ENCODE results near the gene FRK.
"Not testable (repeated sequence)": the region's sequence is repeated elsewhere in the genome, so short reads cannot be mapped to it uniquely, and the experiment has no call there.

Gene FRK

DNA sequence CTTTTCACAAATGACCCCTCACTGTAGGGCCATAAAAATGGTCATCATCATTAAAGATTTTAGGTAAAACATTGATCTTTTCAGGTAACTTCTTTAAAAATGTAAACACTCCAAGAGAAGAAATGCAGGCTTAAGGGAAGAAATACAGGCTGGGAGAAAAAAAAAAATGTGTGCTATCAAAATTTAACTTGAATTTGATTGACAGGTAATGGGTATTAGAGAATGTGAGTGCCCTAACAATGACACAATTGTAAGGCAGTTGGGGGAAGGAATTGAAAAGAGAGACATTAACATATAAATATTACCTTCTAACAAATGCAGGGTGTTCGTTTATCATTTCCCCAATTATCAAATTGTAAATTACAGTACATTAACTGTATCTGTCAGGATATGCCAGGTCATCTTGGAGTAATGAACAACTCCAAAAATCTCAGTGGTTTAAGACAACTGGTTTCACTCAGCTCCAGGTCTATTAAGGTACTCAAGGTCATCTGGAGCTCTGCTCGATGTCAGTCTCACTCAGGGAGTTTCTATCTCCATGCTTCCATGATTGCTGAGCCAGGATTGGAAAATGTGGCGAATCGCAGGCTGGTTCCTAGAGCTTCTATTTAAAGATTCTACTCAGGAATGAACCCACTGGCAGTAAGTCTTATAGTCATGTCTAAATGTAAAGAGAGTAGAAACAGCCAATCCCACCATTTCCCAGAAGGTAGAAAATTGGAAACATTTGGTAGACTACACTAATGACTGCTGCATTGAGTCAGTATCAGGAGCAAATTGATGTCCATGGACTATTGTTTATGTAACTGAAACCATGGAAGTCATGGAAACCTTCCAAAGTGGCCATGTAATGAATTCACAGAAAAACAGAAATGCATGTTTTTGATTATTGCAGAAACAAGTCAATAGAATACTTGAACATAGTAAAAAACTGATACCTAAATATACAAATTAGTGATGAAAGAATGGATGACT lies 55.6 kb downstream of the FRK start:
- no peak for DNase-seq

DNA sequence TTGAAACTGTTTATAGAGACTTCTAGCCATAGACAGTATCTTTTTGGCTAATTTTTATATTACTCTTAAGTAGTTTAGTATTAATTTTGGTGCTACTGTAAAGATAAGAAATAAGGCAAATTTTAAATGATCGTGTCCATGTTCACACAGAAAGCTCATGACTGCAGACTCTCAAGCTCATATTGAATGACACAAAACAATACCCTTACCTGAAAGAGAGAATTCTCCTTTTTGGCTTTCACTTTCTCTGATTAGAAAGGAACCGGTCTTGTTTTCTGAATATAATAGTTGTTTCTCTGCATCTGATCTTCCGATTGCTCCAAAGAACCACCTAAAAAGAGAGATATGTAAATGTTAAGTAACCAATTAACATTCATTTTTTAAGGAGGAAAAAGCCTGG lies 57.0 kb downstream of the FRK start:
- DNase-seq = no peak

DNA sequence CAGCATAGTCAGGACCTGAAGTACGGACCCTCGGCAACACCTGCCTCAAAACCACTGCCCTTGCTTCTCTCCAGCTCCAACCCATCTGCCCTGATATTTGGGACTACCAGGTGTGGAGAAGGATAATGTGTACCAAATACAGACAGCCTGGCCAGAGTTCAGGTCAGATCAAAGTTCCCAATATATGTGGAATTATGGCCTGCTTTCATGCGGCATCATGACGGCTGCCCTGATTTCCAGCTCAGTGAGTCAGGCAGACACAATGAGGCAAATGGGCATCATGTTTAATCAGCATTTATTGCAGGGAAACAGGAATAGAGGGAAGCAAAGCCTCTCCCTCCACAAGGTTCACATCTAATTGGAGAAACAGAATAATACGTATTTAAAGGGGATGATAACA lies 57.9 kb downstream of the FRK start:
- no peak for DNase-seq

DNA sequence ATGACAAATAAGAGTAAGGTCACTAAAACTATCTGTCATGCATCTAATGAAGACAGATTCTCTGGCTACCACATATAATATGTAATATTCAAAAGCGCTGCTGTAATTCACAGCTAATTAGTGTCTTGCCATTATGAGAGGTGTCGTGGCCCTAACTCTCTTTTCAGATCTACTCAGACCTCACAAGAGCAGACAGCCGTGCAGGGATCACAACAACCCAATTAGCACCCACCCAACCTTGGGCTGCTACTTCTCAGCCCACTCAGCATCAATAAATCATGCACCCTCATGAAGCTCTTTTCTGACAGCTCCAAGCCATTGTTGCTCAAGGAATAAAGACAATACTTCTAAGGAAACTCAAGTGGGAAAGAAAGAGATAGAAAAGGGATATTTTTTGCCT lies 61.5 kb downstream of the FRK start:
- DNase-seq = no peak

DNA sequence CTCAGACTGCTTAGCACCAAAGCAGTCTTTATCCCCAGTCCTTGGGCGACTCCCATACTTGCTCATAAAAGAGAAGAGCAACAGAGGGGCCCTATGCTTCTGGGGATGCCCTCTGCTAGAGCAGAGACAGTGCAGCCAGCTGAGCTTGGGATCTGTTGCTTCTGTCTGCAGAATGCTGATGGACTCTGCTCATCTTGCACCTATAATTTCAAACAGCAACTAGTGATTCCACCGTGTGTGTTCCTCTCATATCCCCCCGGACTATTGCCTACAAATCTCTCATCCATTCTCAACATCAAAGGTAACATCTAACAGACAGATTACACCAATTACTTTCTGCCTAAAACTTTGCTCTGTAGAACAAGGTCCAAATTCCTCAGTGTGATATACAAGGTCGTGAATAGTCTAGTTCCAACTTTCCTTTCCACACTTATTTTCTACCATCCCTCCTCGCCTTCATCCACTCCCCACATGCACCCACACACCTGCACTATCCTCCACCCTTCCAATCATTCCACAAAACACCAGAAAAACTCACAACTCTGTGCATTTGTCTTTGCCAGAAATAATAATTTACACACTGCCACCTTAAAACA lies 62.6 kb downstream of the FRK start:
- DNase-seq = no peak

DNA sequence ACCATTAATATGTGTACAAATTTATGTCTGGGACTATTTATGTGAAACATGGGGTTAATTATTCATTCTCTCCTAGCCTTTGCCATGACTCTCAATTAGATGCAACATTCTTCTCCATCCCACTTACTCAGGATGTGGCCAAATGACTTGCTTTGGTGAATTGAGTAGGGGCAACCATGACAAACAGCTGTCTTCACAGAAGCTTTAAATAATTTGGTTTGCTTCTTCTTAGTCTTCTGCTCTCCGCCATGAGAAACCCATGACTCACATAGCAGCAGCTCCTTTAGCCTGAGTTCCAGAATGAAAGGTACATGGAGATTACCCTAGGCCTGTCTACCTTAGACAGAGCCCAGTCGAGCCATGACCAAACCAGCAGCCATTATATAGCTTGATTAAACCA lies 74.7 kb downstream of the FRK start:
- no peak for DNase-seq

DNA sequence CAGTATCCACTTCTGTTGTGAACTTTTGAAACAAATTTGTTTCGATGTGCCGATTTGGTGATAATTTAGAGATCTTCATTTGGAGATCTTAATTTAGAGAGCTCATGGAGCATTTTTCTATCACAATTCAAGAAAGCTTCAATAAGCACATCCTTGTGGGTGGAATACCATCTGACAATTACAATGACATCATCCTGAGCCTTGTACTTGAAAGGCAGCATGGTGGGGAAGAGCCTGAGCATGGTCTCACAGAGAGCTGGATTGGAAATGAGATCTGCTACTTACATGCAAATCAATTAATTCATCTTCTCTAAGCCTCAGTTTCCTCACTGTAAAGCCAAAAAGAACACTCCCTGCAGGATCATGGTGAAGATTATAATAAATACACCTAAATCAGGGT lies 75.9 kb downstream of the FRK start:
- DNase-seq = no peak

DNA sequence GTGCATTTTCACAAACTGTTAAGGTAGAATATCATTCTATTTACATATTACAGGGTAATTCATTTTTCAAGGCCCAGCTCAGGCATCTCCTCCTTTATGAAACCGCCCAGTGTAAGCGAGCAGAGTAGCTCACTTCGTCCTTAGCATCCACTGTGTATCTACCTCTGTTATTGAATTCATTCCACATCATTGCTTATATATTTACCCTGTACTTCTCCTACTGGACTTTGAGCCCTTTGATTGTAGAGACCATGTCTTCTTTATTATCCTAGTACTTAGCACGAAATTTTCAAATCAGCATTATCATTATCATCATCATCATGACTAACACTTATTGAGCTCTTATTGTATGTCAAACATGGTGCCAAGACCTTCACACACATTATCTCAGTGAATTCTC lies 76.7 kb downstream of the FRK start:
- DNase-seq = no peak

DNA sequence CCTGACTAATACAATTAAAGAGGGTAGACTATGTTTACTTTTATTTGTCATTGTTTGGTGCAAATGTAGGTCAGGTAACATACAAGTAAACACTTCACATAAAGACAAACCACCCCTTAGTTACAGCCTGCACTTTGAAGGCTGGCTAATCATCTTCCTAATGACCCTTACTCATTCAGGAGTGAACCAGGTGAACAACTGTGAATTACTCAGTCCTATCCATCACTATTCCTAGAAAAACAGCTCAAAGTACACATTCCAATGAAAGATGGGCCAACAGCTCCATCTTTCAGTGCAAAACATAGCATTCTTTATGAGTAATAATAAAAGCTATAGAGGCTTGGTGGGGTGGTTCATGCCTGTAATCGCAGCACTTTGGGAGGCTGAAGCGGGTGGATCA lies 78.2 kb downstream of the FRK start:
- DNase-seq = no peak

DNA sequence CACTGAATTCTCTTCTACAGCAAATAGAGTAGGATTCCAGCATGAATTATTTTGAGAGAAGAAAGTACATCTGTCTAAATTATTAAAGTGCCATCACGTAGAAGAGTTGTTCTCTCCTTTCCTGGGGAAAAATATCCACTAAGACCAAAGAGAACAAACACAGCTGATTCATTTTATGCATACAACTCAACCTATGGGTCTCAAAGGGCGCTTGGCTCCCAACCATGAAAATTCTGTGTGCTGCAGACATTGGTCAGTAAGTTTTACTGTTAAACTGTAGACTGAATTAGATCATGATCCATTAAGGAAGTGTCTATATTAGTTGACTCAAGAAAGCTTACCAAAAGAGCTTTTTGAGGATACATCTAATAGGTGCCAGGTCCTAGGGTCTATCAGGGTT lies 83.5 kb downstream of the FRK start:
- no peak for DNase-seq

DNA sequence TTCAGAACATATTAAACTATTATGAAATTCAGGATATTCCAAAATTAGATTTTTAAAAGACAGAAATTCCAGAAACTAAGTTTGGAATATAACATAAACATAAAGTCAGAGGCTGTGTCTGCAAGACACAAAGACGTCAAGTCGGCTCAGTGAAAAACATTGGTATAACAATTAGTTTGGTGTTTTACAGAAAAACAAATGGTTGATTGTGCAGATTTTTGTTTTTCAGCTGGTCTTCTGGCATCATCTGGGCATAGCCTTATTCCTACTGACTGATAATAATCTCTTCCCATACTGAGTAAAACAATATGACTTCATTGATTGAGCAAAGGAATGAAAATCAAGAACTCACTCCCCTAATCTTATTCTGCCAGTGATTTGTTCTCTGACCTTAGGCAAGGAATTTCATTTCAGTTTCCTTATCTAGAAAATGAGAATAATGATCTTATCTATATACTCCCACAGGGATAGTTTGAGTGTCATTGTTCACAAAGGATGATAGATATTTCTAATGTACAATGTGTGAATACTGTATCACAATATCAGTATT lies 84.3 kb downstream of the FRK start:
- no peak for DNase-seq

DNA sequence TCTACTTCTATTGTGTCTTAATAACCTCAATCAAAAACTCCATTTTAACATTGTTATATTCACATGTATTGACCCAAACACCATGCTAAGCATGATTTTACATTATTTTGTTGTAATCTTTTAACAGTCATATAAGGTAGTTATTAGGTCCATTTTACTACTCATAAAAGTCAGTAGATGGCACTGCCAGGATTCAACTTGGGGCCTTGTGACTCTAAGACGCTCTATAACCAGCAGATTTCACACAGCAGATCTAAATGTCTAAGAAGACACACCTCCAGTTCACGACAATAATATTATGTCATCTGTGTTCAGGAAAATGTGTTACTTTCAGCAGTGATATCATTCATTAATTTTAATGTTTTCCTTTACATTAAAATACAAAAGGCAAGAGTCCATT lies 88.0 kb downstream of the FRK start:
- DNase-seq = no peak

DNA sequence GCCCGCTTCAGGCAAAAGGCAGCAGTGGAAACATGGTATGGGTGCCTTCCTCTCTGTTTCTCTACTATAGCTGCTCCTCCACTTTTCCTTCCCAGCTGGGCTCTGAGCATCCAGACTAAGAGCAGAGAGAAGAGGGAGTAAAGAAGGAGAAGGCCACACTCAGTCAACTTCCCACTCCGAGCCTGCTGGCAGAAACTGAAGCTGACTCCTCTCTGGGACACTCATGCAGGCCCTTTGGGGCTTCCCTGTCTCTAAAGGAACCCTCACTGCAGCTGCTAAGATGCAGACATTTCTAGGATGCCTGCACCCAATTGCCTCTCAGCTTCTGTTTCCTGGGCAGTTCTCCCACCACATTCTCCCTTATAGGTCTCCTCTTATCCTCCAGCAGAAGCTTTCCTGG lies 88.9 kb downstream of the FRK start:
- DNase-seq = no peak

DNA sequence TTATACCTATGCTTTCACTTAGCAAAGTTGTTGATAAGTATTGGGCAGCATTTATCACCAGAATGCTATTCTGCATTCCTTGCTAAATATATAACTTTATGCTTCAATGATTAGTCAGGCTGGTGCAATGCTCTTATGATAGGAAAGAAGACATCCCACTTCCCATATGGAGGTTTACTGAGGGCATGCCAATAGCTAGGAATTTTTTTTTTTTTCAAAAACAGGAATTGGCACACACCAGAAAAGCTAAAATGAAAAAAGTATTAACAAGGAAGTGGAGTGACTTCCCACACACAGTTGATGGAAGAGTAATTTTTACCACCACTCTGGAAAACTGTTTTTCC lies 90.8 kb downstream of the FRK start:
- DNase-seq = no peak

DNA sequence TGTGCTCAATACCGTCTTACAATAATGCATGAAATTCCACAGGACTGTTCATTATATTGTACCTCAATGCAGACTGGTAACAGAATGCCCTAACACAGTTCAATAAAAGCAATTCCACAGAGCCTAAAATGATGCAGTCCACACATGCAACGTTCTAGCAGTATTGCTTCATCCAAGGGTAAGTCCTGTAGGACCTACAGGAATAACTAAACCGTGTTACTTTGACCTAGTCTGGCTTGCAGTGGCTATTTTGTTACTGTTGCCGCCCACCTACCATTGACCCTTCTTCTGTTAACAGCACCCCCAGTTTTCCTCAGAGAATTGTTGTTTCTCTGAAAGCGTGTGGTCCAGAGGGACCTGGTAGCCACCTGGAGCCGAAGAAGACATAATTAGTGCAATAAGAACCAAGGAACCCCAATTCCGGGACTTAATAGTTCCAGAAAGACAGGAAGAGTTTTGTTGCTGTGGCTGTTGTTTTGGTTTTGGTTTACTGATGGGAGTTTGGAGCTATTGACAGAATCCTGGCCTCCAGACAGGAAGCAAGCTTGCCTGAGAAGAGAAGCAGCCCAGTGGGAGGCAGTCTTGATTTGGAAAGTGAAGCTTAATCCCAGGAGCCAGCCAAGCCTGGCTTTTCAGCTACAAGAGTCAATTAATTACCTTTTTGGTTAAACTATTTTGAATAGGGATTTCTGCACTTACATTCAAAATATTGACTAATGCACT lies 91.3 kb downstream of the FRK start:
- no peak for DNase-seq

DNA sequence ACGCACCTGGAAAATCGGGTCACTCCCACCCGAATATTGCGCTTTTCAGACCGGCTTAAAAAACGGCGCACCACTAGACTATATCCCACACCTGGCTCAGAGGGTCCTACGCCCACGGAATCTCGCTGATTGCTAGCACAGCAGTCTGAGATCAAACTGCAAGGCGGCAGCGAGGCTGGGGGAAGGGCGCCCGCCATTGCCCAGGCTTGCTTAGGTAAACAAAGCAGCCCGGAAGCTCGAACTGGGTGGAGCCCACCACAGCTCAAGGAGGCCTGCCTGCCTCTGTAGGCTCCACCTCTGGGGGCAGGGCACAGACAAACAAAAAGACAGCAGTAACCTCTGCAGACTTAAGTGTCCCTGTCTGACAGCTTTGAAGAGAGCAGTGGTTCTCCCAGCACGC lies 100.4 kb downstream of the FRK start:
- DNase-seq = not testable (repeated sequence)

DNA sequence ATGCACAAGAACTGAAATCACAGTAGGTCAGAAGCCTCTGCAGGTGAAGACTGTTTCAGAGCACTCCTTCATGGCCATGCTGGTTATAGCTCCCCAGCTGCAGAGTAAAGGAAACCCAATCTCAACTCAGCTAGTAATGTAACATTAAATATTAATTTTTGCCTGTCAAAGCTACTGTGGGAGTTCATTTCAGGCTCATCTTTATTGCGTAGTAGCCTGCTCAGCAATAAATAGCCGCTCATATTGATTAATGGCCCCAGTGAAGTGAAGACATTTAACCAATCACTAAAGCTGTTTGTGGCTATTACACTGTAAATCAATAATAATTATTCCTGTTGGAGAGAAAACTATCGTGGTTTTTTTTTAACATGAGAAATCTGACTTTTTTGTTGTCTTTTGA lies 101.7 kb downstream of the FRK start:
- no peak for DNase-seq

DNA sequence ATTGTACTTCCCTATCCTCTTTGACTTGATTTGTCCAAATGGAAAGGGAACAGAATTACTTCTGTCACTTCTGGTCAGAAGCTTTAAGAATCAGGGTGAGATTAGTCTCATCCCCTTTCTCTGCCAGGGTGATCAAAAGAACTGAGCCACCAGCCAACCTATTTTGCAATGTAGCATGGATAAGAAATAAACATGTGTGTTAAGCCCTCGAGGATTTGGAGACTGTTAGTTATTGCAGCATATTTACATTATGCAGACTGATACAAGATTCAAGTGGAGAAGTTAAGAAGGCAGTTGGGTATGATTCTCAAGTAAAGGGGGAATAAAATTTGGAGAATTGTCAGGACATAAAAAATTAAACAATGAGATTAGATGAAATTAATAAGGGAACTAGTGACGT lies 106.0 kb downstream of the FRK start:
- DNase-seq = no peak

DNA sequence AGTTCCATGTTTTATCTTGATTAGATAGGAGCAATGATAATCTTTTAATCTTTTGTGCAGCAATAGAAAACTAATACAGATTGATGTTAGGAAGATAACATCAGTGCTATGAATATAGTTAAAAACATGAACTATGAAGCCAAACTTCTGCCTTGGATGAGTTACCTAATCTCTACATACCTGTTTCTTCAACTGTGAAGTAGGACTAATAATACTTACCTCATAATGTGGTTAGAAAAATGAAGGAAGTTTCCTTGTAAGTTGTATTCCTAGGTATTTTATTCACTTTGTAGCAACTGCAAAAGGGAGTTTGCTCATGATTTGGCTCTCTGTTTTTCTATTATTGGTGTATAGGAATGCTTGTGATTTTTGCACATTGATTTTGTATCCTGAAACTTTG lies 111.9 kb downstream of the FRK start:
- no peak for DNase-seq

DNA sequence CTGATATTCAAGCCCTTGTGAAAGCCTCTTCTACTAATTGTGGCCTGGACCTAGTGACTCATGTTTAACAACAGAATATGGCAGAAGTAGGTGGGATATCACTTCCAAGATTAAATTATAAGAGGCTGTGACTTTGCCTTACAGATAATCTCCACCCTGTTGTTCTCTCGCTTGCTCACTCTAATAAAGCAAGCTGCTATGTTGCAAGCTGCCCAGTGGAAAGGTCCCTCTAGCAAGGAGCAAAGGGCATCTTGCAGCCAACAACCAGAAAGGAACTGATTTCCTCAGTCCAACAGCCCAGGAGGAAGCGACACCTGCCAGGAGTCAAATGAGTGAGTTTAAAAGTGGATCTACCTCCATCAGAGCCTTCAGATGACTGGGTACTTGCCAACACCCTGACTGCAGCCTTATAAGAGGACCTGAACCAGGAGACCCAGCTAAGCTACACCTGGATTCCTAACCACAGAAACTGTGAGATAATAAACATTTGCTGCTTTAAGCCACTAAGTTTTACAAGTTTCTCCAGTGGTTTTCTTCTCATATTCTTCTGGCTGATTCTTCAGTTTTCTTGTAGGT lies 112.6 kb downstream of the FRK start:
- no peak for DNase-seq

DNA sequence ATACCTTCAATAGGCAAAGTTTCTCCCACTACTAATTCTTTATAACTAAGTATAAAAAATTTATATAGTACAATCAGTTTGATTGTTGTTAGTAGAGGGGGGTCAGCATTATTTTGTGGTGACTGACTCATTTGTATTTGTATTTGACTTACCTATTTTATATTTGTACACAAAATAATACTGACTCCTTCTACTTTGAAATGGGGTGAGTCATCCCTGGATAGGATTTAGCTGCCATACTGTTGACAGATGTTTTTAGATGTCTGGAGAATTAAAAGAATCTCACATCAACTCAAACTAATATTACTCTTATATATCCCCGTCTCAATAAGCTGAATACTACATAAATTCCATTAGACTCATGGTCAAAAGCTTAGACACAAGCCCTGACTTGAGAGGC lies 114.9 kb downstream of the FRK start:
- no peak for DNase-seq

DNA sequence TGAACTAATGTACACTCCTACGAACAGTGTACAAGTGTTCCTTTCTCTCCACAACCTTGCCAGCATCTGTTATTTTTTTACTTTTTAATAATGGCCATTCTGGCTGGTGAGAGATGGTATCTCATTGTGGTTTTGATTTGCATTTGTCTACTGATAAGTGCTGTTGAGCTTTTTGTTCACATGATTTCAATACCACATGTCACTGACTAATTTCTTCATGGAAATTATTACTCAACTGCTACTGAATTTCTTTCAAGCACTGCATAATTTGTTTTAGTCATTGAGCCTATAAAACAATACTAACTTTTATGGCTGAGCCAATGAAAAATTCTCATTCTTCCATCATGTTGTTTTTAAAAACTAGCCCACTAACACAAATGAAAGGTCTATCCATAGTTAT lies 115.4 kb downstream of the FRK start:
- DNase-seq = no peak

DNA sequence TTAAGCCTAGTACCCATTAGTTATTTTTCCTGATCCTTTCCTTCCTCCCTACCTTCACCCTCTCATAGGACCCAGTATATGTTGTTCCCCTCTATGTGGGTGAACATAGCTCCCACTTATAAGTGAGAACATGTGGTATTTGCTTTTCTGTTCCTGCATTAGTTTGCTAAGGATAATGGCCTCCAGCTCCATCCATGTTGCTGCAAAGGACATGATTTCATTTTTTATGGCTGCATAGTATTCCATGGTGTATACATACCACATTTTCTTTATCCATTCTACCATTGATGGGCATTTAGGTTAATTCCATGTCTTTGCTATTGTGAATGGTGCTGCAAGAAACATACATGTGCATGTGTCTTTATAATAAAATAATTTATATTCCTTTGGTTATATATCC lies 115.9 kb downstream of the FRK start:
- not testable (repeated sequence) for DNase-seq

All from suppressor macrophage treated with lipopolysaccharide for 1 hour (primary cell).